SK-N-SH (cell line): ENCODE results near the gene FBXO40. TPM values are rescaled to one million over a fixed set of nuclear protein-coding genes. Genes with fewer than 3 reads are reported as not detected.

ENCODE experiments used
- CTCF ChIA-PET: fragments of 300-600, 350-600 bp; formaldehyde crosslinking; extraction: SDS; loops from one replicate; lab custom pipeline; 2021; lab: Yijun Ruan, JAX
- POLR2A ChIA-PET: fragments of 350-600 bp; sonication (Branson Sonifier 250); formaldehyde crosslinking; extraction: SDS; loops from one replicate; lab custom pipeline; 2020; ENCODE audit warnings: antibody characterized with exemption, inconsistent platforms; lab: Yijun Ruan, JAX
- DNase-seq: peaks from one replicate; pipeline ENCODE4 v3.0.0; 2012
- H2AFZ ChIP-seq: fragments of 200-600 bp; sonication (generic); 2 replicates; pipeline ENCODE4 v1.8.1; 2016; ENCODE audit warnings: antibody characterized with exemption, mild to moderate bottlenecking, low read depth
- H3F3A ChIP-seq: fragments of 200-600 bp; sonication (generic); replicated peaks from 2 replicates; pipeline ENCODE3; 2016; ENCODE audit warnings: antibody characterized with exemption, mild to moderate bottlenecking; ENCODE audit not compliant: insufficient read depth
- H3K27ac ChIP-seq, 2 experiments: fragments of 200-500 bp in 1 of 2; fragments of 200-600 bp in 1 of 2; sonication (Bioruptor generic) in 1 of 2; sonication (generic), shearing (Covaris generic) in 1 of 2; 2 replicates each; pipeline versions ENCODE4 v1.5.1 to v1.6.1; 2014 to 2016; ENCODE audit warnings: low read depth in 2 of 2, inconsistent platforms in 1 of 2, low read length in 1 of 2, mild to moderate bottlenecking in 1 of 2, mixed read lengths in 1 of 2
- H3K27me3 ChIP-seq: fragments of 200-600 bp; sonication (generic), shearing (Covaris generic); 2 replicates; pipeline ENCODE4 v1.6.1; 2016; ENCODE audit warnings: mixed run types; ENCODE audit not compliant: insufficient read depth
- H3K36me3 ChIP-seq, 2 experiments: fragments of 200-500 bp in 1 of 2; fragments of 200-600 bp in 1 of 2; sonication (Bioruptor generic) in 1 of 2; sonication (generic) in 1 of 2; replicated peaks in 1 of 2; 2 replicates each; pipeline versions ENCODE3 to v1.5.1; 2014 to 2016; ENCODE audit warnings: low read length in 1 of 2, mild to moderate bottlenecking in 1 of 2; ENCODE audit not compliant: insufficient read depth in 2 of 2, control insufficient read depth in 1 of 2
- H3K4me1 ChIP-seq, 2 experiments: fragments of 200-500 bp in 1 of 2; fragments of 200-600 bp in 1 of 2; sonication (Bioruptor generic) in 1 of 2; sonication (generic), shearing (Covaris generic) in 1 of 2; 2 replicates each; pipeline versions ENCODE4 v1.5.1 to v1.6.1; 2014 to 2016; ENCODE audit warnings: low read depth in 1 of 2, low read length in 1 of 2, mixed run types in 1 of 2; ENCODE audit not compliant: insufficient read depth in 2 of 2, control insufficient read depth in 1 of 2
- H3K4me2 ChIP-seq: fragments of 200-600 bp; sonication (generic), shearing (Covaris generic); 2 replicates; pipeline ENCODE4 v1.6.1; 2017; ENCODE audit warnings: mixed run types
- H3K4me3 ChIP-seq, 2 experiments: fragments of 200-500 bp in 1 of 2; fragments of 200-600 bp in 1 of 2; sonication (Bioruptor generic) in 1 of 2; sonication (generic), shearing (Covaris generic) in 1 of 2; 2 replicates each; pipeline versions ENCODE4 v1.5.1 to v1.8.1; 2014 to 2016; ENCODE audit warnings: low read depth in 2 of 2, inconsistent platforms in 1 of 2, low read length in 1 of 2, mild to moderate bottlenecking in 1 of 2, mixed read lengths in 1 of 2, moderate library complexity in 1 of 2
- H3K79me2 ChIP-seq: fragments of 200-600 bp; sonication (generic); 2 replicates; pipeline ENCODE4 v1.8.1; 2017; ENCODE audit warnings: mild to moderate bottlenecking; ENCODE audit not compliant: insufficient read depth
- H3K9ac ChIP-seq: fragments of 200-600 bp; sonication (generic); 2 replicates; pipeline ENCODE4 v1.6.1; 2017; ENCODE audit warnings: mixed run types
- H3K9me2 ChIP-seq: fragments of 200-600 bp; sonication (generic); 2 replicates; pipeline ENCODE4 v1.6.1; 2017; ENCODE audit warnings: mixed run types
- H3K9me3 ChIP-seq: fragments of 200-600 bp; sonication (generic); 2 replicates; pipeline ENCODE4 v1.6.1; 2017; ENCODE audit warnings: mixed run types, mild to moderate bottlenecking, moderate library complexity
- H4K20me1 ChIP-seq: fragments of 200-600 bp; sonication (generic); 2 replicates; pipeline ENCODE4 v1.6.1; 2017; ENCODE audit warnings: mild to moderate bottlenecking, mixed run types; ENCODE audit not compliant: insufficient read depth
- FOXJ3 ChIP-seq: sonication (generic); formaldehyde crosslinking; IDR thresholded peaks from 2 replicates; pipeline ENCODE4 v1.5.1; 2020; ENCODE audit warnings: mild to moderate bottlenecking, missing genetic modification reagents
- MEF2A ChIP-seq: IDR thresholded peaks from 2 replicates; pipeline ENCODE4 v1.4.0; 2012; ENCODE audit warnings: low read depth, borderline replicate concordance
- RAD21 ChIP-seq: IDR thresholded peaks from 2 replicates; pipeline ENCODE4 v1.6.1; 2012; ENCODE audit warnings: mild to moderate bottlenecking, low read length
- RFX5 ChIP-seq: IDR thresholded peaks from 2 replicates; pipeline ENCODE4 v1.6.1; 2012; ENCODE audit warnings: mild to moderate bottlenecking, improper control_type of control experiment, low read length
- TEAD4 ChIP-seq: IDR thresholded peaks from 2 replicates; pipeline ENCODE4 v1.4.0; 2012; ENCODE audit warnings: mild to moderate bottlenecking, borderline replicate concordance; ENCODE audit not compliant: insufficient read depth
- WGBS: methylation state at CpG from one replicate; pipeline ENCODE4 v1.1.6; 2017; ENCODE audit warnings: low lambda C conversion rate; 5-methylcytosine and 5-hydroxymethylcytosine counted together
- polyA plus RNA-seq, 3 experiments: library from polyadenylated mRNA; depleted of rRNA; stranded (reverse); fragments of >200 nt; gene quantifications; 2 replicates each; pipeline ENCODE4 v1.2.3, GENCODE V29; 2012
- TF ChIP-seq, protein P1 (sequence below): IDR thresholded peaks from 2 replicates; pipeline ENCODE4 v1.4.0; 2012; ENCODE audit warnings: low read depth, borderline replicate concordance
- TF ChIP-seq, protein P2 (sequence below): IDR thresholded peaks from 2 replicates; pipeline ENCODE4 v1.6.1; 2012; ENCODE audit warnings: mild to moderate bottlenecking, low read depth, low read length, moderate library complexity

The FBXO40 gene
- polyA plus RNA-seq, 1 of the 3 experiments (the other 2 are of a cell fraction) = not detected

DNA sequence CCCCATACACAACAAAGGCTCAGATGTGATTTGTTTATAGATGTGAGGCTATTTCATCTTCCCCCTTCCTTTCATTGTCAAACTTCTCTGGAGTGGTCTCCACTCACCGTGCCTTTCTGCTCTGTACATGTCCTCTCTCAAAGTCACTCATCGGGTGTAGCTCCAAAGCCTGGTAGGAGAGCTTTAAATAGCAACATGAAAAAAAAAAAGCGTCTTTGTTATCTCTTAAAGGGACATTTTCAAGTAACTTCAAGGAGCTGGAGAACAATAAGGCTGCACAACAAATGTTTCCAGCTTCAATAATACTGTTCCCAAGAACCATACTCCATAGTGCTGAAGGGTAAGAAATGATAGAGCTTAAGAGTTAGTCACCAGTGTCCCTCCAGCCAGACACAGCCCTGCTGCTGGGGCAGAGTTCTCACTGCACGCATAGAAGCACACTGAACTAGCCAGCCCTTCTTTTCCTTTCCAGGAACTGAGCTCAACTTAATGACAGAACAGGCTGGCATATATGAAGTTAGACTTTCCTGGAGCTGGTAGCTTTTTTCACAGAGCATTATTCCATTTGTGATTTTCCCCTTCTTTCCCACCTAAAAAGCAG, 8.1 kb downstream of the FBXO40 start:
- Histone ChIP-seq H3K4me1 (no peaks in the 10 kb centered on the region), H3K9ac (no peak overlapping the region), H3K79me2 (no peaks in the 10 kb centered on the region), H3K4me3 (no peak overlapping the region), H3F3A (no peaks in the 10 kb centered on the region), H4K20me1 (no peaks in the 10 kb centered on the region), H3K9me2 (no peaks in the 10 kb centered on the region), H3K27ac (no peak overlapping the region), H3K9me3 (no peaks in the 10 kb centered on the region), H3K4me2 (no peak overlapping the region), H3K27me3 (no peaks in the 10 kb centered on the region), H3K36me3 (no peaks in the 10 kb centered on the region), H2AFZ (no peak overlapping the region)
- WGBS = 20% methylated on average over 4 of the region's 4 CpGs
- TF ChIP-seq FOXJ3 (CRISPR knock-in tag) (no peak), RAD21 (no peak), MEF2A (no peak), TEAD4 (no peak)
- TF ChIP-seq, protein P1, sequence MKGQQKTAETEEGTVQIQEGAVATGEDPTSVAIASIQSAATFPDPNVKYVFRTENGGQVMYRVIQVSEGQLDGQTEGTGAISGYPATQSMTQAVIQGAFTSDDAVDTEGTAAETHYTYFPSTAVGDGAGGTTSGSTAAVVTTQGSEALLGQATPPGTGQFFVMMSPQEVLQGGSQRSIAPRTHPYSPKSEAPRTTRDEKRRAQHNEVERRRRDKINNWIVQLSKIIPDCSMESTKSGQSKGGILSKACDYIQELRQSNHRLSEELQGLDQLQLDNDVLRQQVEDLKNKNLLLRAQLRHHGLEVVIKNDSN = no peak
- TF ChIP-seq, protein P2, sequence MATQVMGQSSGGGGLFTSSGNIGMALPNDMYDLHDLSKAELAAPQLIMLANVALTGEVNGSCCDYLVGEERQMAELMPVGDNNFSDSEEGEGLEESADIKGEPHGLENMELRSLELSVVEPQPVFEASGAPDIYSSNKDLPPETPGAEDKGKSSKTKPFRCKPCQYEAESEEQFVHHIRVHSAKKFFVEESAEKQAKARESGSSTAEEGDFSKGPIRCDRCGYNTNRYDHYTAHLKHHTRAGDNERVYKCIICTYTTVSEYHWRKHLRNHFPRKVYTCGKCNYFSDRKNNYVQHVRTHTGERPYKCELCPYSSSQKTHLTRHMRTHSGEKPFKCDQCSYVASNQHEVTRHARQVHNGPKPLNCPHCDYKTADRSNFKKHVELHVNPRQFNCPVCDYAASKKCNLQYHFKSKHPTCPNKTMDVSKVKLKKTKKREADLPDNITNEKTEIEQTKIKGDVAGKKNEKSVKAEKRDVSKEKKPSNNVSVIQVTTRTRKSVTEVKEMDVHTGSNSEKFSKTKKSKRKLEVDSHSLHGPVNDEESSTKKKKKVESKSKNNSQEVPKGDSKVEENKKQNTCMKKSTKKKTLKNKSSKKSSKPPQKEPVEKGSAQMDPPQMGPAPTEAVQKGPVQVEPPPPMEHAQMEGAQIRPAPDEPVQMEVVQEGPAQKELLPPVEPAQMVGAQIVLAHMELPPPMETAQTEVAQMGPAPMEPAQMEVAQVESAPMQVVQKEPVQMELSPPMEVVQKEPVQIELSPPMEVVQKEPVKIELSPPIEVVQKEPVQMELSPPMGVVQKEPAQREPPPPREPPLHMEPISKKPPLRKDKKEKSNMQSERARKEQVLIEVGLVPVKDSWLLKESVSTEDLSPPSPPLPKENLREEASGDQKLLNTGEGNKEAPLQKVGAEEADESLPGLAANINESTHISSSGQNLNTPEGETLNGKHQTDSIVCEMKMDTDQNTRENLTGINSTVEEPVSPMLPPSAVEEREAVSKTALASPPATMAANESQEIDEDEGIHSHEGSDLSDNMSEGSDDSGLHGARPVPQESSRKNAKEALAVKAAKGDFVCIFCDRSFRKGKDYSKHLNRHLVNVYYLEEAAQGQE = no peak
- ChIA-PET CTCF (no interaction called here), POLR2A (no interaction called here)
- DNase-seq = no peak

DNA sequence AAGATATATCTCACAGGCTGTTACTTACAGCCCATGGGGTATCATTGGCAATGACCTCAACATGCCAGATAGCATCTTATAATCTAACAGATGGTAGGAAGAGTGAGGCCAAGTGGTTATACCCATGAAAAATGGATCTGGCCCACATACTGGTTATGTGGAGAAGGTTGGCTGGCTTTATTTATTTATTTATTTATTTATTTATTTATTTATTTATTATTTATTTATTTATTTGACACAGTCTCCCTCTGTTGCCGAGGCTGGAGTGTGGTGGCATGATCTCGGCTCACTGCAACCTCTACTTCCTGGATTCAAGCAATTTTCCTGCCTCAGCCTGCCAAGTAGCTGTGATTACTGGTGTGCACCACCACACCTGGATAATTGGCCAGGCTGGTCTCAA, 11.6 kb downstream of the FBXO40 start:
- H3K9me2 ChIP-seq = no peaks in the 10 kb centered on the region
- no peaks in the 10 kb centered on the region for H3K9me3 ChIP-seq
- H2AFZ ChIP-seq = no peak overlapping the region
- H3K4me2 ChIP-seq = no peak overlapping the region
- ChIA-PET CTCF (interaction anchor here (0.9 to 1.8 kb wide), 2 partner anchors 35 to 514 kb away, joined by 3 to 4 read pairs; no protein-coding TSS in a partner anchor), POLR2A (no interaction called here)
- WGBS = 64% methylated on average over 2 of the region's 2 CpGs
- no peaks in the 10 kb centered on the region for H3K79me2 ChIP-seq
- TF ChIP-seq RFX5 = no peak
- TF ChIP-seq, protein P2 = no peak
- no peaks in the 10 kb centered on the region for H3K27me3 ChIP-seq
- no peaks in the 10 kb centered on the region for H3F3A ChIP-seq
- H4K20me1 ChIP-seq = no peaks in the 10 kb centered on the region
- no peak for DNase-seq
- no peak overlapping the region for H3K4me3 ChIP-seq
- H3K36me3 ChIP-seq = no peaks in the 10 kb centered on the region
- no peaks in the 10 kb centered on the region for H3K4me1 ChIP-seq
- no peak overlapping the region for H3K9ac ChIP-seq
- H3K27ac ChIP-seq = no peak overlapping the region
